ENCODE results near the gene FHOD1. TPM values are rescaled to one million over a fixed set of nuclear protein-coding genes. Genes with fewer than 3 reads are reported as not detected.

Gene FHOD1
- total and polyA plus RNA-seq, 2 of the 4 experiments (the other 2 are of a cell fraction), result 13.8 to 64.0 TPM

GRCh38 chr16:67269766-67270165 is 22.5 kb upstream of the FHOD1 start:
- no peaks in the 10 kb centered on the region for H3K27me3 ChIP-seq (ENCODE audit: control insufficient read depth, insufficient read depth, low read length)
- H3K56ac ChIP-seq (ENCODE audit: extremely low read depth, insufficient read depth, low read length), result no peak overlapping the region
- H3K79me1 ChIP-seq (ENCODE audit: low read depth in 1 of 2, low read length in 2 of 2), result peaks cover 0 to 4% of the 10 kb centered on the region in 2 experiments; a peak in 1 of 4 replicates
- in situ Hi-C loops (cut with MboI; ENCODE audit: low sequenced_read_pairs), result no loop called here
- ATAC-seq (ENCODE audit: low read depth) (no peak), DNase-seq (no peak)
- no peak overlapping the region for H3K18ac ChIP-seq (ENCODE audit: low read depth, low read length)
- H2BK120ac ChIP-seq (ENCODE audit: low read depth, low read length), result peak overlapping the region; percentile 8; the same call in 1 of the 2 replicates
- H3K4me2 ChIP-seq (ENCODE audit: low read depth, low read length), result no peak overlapping the region
- TF ChIP-seq RFX5 (IDR thresholded peaks at IDR 0.05; ENCODE audit: low read depth, low read length), result no peak
- no peak for TF ChIP-seq MXI1 (IDR thresholded peaks at IDR 0.05; ENCODE audit: borderline replicate concordance, low read depth, low read length)
- TF ChIP-seq ELK1 (IDR thresholded peaks at IDR 0.05; ENCODE audit: borderline replicate concordance, low read depth, low read length), result no peak
- no peak for TF ChIP-seq FOS (IDR thresholded peaks at IDR 0.05; ENCODE audit: low read depth, low read length)
- TF ChIP-seq RAD21 (IDR thresholded peaks at IDR 0.05; ENCODE audit: low read length), result no peak
- TF ChIP-seq CHD1 (IDR thresholded peaks at IDR 0.05; ENCODE audit: low read depth, low read length), result no peak
- TF ChIP-seq POLR2A (IDR thresholded peaks at IDR 0.05; ENCODE audit: low read depth, low read length), result no peak
- no peak for TF ChIP-seq MAFK (IDR thresholded peaks at IDR 0.05; ENCODE audit: low read depth, low read length)
- TF ChIP-seq USF2 (IDR thresholded peaks at IDR 0.05; ENCODE audit: low read depth, low read length), result no peak
- TF ChIP-seq CTCF (conservative IDR thresholded peaks at IDR 0.05; ENCODE audit: low read depth, low read length), result no peak
- TF ChIP-seq NFE2L2 (IDR thresholded peaks at IDR 0.05; ENCODE audit: low read depth, low read length), result no peak
- TF ChIP-seq MAZ (IDR thresholded peaks at IDR 0.05; ENCODE audit: borderline replicate concordance, low read depth, low read length), result no peak
- no peak for TF ChIP-seq RCOR1 (IDR thresholded peaks at IDR 0.05; ENCODE audit: insufficient replicate concordance, low read length)
- no peak for TF ChIP-seq CEBPB (IDR thresholded peaks at IDR 0.05; ENCODE audit: low read depth, low read length)
- no peak for TF ChIP-seq SMC3 (IDR thresholded peaks at IDR 0.05; ENCODE audit: low read depth, low read length)
- no peak for TF ChIP-seq BHLHE40 (IDR thresholded peaks at IDR 0.05; ENCODE audit: low read depth, low read length)
- peaks cover 7% of the 10 kb centered on the region for H3K4me1 ChIP-seq (ENCODE audit: control insufficient read depth, insufficient read depth, low read length)
- no peak overlapping the region for H2BK15ac ChIP-seq (ENCODE audit: low read depth, low read length)
- no peak overlapping the region for H3K27ac ChIP-seq (ENCODE audit: insufficient read depth, low read length)
- peak overlapping the region in 1 of 2 experiments; percentile 13; a peak in 1 of 4 replicates for H4K8ac ChIP-seq (ENCODE audit: low read depth in 2 of 2, low read length in 2 of 2)
- H2AK9ac ChIP-seq (replicated peaks; ENCODE audit: low read depth, low read length, poor library complexity), result peak overlapping the region; percentile 15
- H2AFZ ChIP-seq (replicated peaks; ENCODE audit: low read length, poor library complexity), result peak overlapping the region; percentile 8
- H3K9me3 ChIP-seq (ENCODE audit: control insufficient read depth, insufficient read depth, low read length), result no peaks in the 10 kb centered on the region
- intact Hi-C loops (cut with micrococcal nuclease), result no loop called here
- no peak overlapping the region for H2BK20ac ChIP-seq (ENCODE audit: low read depth, low read length)
- WGBS, 2 experiments (ENCODE audit: extremely low coverage in 2 of 2, insufficient read length in 1 of 2), result 92% methylated on average over 2 of the region's 5 CpGs; no CpG with 5 or more reads in 1 of the 2 experiments
- CTCF ChIA-PET, result interaction anchor here (1.1 kb wide), 1 partner anchor 9 kb away, joined by 3 read pairs; no protein-coding TSS in a partner anchor
- BruUV-seq (replicated peaks), result no TSS peak
- no peak overlapping the region for H3K9ac ChIP-seq (ENCODE audit: low read depth, low read length)
- dilution Hi-C loops (cut with HindIII; ENCODE audit: low sequenced_read_pairs, unreplicated experiment), result no loop called here
- peaks cover 6% of the 10 kb centered on the region for H3K36me3 ChIP-seq (ENCODE audit: control insufficient read depth, insufficient read depth, low read length)
- no peak overlapping the region for H4K5ac ChIP-seq (ENCODE audit: low read depth, low read length)
- peak overlapping the region; percentile 24; the same call in 1 of the 2 replicates for H3K4ac ChIP-seq (ENCODE audit: low read depth, low read length)
- H2AK5ac ChIP-seq (ENCODE audit: low read depth, low read length), result 0 out of 2 replicates have a peak overlapping the region, but pooled peaks have one; percentile 35
- H2BK5ac ChIP-seq (ENCODE audit: low read depth, low read length, poor library complexity, severe bottlenecking), result no peak overlapping the region
- H3K14ac ChIP-seq (replicated peaks; ENCODE audit: low read depth, low read length), result no peak overlapping the region
- peaks cover 10% of the 10 kb centered on the region; the same call in 1 of the 2 replicates for H3K9me1 ChIP-seq (ENCODE audit: insufficient read depth, low read length)
- no peak overlapping the region for H3K23ac ChIP-seq (ENCODE audit: low read depth, low read length)
- no peak overlapping the region for H3K4me3 ChIP-seq (ENCODE audit: insufficient read depth, low read depth, low read length)
- POLR2A ChIA-PET (ENCODE audit: unreplicated experiment), result interaction anchor here (0.6 kb wide), 1 partner anchor 112 kb away, joined by 3 read pairs; no protein-coding TSS in a partner anchor
- H4K91ac ChIP-seq (ENCODE audit: insufficient read depth, low read depth, low read length), result no peak overlapping the region
- H4K20me1 ChIP-seq (ENCODE audit: insufficient read depth, low read length), result no peaks in the 10 kb centered on the region
